ENCODE measurements around the gene NOTCH2.

- TF ChIP-seq CTCF (IDR thresholded peaks at IDR 0.05) (no peak), POLR2A (IDR thresholded peaks at IDR 0.05) (no peak)
Measured at GRCh38 chr1:119920104-119920968, 149.1 kb downstream of the NOTCH2 start.

Measured in ovary (tissue), 3 donors.